Stomach (tissue), 9 donors: Measurements from ENCODE around the gene STRIP2. TPM values are rescaled to one million over a fixed set of nuclear protein-coding genes. Genes with fewer than 3 reads are reported as not detected.

Source experiments
- DNase-seq, 2 donors: peaks; one replicate each; pipeline versions ENCODE4 v3.0.0 to v3.0.0-alpha.2; 2013 to 2019
- H3K27ac ChIP-seq, 5 donors: fragments of 200-600 bp in 4 of 5; sonication (generic) in 4 of 5; one replicate each; pipeline ENCODE4 v1.5.1; 2013 to 2019; ENCODE audit warnings: mild to moderate bottlenecking in 1 of 5, moderate library complexity in 1 of 5
- H3K27me3 ChIP-seq, 3 donors: fragments of 200-600 bp; sonication (generic); one replicate each; pipeline ENCODE4 v1.5.1; 2017 to 2019; ENCODE audit warnings: mixed run types in 1 of 3
- H3K36me3 ChIP-seq, 4 donors: fragments of 200-600 bp; sonication (generic); 1 replicate in 3 of 4; 2 replicates in 1 of 4; pipeline ENCODE4 v1.5.1; 2016 to 2019
- H3K4me1 ChIP-seq, 4 donors: fragments of 200-600 bp; sonication (generic); one replicate each; pipeline ENCODE4 v1.5.1; 2016 to 2019
- H3K4me3 ChIP-seq, 4 donors: fragments of 200-600 bp; sonication (generic) in 3 of 4; one replicate each; pipeline ENCODE4 v1.5.1; 2016 to 2019; ENCODE audit warnings: mild to moderate bottlenecking in 1 of 4
- H3K9me3 ChIP-seq, 4 donors: fragments of 200-600 bp; sonication (generic); one replicate each; pipeline ENCODE4 v1.5.1; 2016 to 2019
- EP300 ChIP-seq: sonication (generic); formaldehyde crosslinking; IDR thresholded peaks from one replicate; pipeline ENCODE4 v1.6.1; 2017; ENCODE audit warnings: antibody characterized with exemption
- POLR2A ChIP-seq, 4 donors: fragments of 450-650 bp; IDR thresholded peaks; one replicate each; pipeline ENCODE4 v1.6.1; 2016; ENCODE audit warnings: antibody characterized with exemption in 4 of 4, control low read depth in 2 of 4, mild to moderate bottlenecking in 1 of 4, moderate library complexity in 1 of 4
- POLR2AphosphoS5 ChIP-seq, 3 donors: sonication (generic); formaldehyde crosslinking; IDR thresholded peaks; one replicate each; pipeline ENCODE4 v1.6.1; 2016; ENCODE audit warnings: antibody characterized with exemption in 3 of 3
- WGBS, 5 donors: extraction: QIAGEN DNeasy Blood & Tissue Kit in 3 of 5; methylation state at CpG; one replicate each; pipeline versions ENCODE4 v1.1.5 to v1.1.7; 2013 to 2018; 5-methylcytosine and 5-hydroxymethylcytosine counted together
- intact Hi-C: fragments of 100-400 bp; cut with DNase I; formaldehyde crosslinking; loops from one replicate; pipeline ENCODE4 v1.15.1; 2023; ENCODE audit warnings: low total_unique reads
- polyA plus RNA-seq, 3 donors: library from polyadenylated mRNA; stranded (reverse); fragments of 200-250 nt; gene quantifications; one replicate each; pipeline ENCODE4 v1.2.3, GENCODE V29; 2013
- total RNA-seq, 5 donors: library from RNA; depleted of rRNA; stranded (reverse); fragments of >200 nt; gene quantifications; one replicate each; pipeline versions ENCODE4 v1.1.0 to v1.2.3, GENCODE V29; 2014 to 2016
- TF ChIP-seq, protein P1 (sequence below), 7 experiments: fragments of 450-650 bp in 4 of 7; fragments of 200-600 bp in 3 of 7; sonication (generic) in 3 of 7; IDR thresholded peaks; one replicate each; pipeline ENCODE4 v1.5.1; 2016 to 2019; ENCODE audit warnings: antibody characterized with exemption in 7 of 7, control low read depth in 2 of 7, mild to moderate bottlenecking in 1 of 7
- donor health status: healthy with polysubstance abuse.
- donor health status: Bipolar disorder and iron deficiency.
- donor health status: healthy.

STRIP2 gene
- total and polyA plus RNA-seq, 8 donors, result 0.56 to 2.0 (median 0.98) TPM; not detected in 3

DNA sequence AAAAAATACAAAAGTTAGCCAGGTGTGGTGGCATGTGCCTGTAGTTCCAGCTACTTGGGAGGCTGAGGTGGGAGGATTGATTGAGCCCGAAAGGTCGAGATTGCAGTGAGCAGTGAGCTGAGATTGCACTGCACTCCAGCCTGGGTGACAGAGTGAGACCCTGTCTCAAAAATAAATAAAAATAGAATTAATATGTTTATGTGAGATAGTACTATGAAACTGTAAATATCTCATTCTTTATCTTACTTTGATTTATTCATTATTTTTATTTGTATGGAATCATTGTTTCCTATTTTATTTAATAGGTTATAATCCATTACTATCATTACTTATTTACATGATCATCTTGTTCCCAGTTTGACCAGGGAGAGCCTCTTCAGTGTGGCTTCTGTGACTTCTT is 41.0 kb upstream of the STRIP2 start:
- Histone ChIP-seq H3K4me1 (no peaks in the 10 kb centered on the region), H3K27me3 (no peaks in the 10 kb centered on the region), H3K36me3 (peaks cover 0 to 69% (median 65%) of the 10 kb centered on the region in 4 donors), H3K9me3 (no peaks in the 10 kb centered on the region), H3K4me3 (no peak overlapping the region), H3K27ac (no peak overlapping the region)
- no peak for DNase-seq
- intact Hi-C loops, result no loop called here
- TF ChIP-seq, protein P1, sequence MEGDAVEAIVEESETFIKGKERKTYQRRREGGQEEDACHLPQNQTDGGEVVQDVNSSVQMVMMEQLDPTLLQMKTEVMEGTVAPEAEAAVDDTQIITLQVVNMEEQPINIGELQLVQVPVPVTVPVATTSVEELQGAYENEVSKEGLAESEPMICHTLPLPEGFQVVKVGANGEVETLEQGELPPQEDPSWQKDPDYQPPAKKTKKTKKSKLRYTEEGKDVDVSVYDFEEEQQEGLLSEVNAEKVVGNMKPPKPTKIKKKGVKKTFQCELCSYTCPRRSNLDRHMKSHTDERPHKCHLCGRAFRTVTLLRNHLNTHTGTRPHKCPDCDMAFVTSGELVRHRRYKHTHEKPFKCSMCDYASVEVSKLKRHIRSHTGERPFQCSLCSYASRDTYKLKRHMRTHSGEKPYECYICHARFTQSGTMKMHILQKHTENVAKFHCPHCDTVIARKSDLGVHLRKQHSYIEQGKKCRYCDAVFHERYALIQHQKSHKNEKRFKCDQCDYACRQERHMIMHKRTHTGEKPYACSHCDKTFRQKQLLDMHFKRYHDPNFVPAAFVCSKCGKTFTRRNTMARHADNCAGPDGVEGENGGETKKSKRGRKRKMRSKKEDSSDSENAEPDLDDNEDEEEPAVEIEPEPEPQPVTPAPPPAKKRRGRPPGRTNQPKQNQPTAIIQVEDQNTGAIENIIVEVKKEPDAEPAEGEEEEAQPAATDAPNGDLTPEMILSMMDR (IDR thresholded peaks at IDR 0.05), result no peak
- TF ChIP-seq EP300 (no peak), POLR2AphosphoS5 (IDR thresholded peaks at IDR 0.05) (no peak), POLR2A (IDR thresholded peaks at IDR 0.05) (no peak)
- 97 to 98% (median 98%) methylated on average over 2 of the region's 2 CpGs for WGBS, 5 donors

DNA sequence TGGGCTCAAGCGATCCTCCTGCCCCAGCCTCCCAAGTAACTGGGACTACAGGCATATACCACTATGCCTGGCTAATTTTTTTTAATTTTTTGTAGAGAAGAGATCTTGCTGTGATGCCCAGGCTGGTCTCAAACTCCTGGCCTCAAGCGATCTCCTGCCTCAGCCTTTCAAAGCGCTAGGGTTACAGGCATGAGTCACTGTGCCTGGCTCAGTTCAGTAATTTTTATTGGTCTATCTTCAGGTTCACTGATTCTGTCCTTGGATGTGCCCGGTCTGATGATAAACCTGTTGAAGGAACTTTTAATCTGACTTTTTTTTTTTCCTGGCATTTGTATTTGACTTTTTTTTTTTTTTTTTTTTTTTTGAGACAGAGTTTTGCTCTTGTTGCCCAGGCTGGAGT is 40.1 kb upstream of the STRIP2 start:
- no peak for DNase-seq
- H3K36me3 ChIP-seq, result peaks cover 0 to 65% (median 64%) of the 10 kb centered on the region in 4 donors
- TF ChIP-seq, protein P1 (IDR thresholded peaks at IDR 0.05), result no peak
- TF ChIP-seq POLR2A (IDR thresholded peaks at IDR 0.05) (no peak), POLR2AphosphoS5 (IDR thresholded peaks at IDR 0.05) (no peak), EP300 (no peak)
- H3K27me3 ChIP-seq, result no peaks in the 10 kb centered on the region
- no peak overlapping the region for H3K27ac ChIP-seq
- intact Hi-C loops, result no loop called here
- H3K9me3 ChIP-seq, result no peaks in the 10 kb centered on the region
- H3K4me3 ChIP-seq, result no peak overlapping the region
- WGBS, 5 donors, result 87 to 96% (median 93%) methylated on average over 4 of the region's 4 CpGs
- no peaks in the 10 kb centered on the region for H3K4me1 ChIP-seq

DNA sequence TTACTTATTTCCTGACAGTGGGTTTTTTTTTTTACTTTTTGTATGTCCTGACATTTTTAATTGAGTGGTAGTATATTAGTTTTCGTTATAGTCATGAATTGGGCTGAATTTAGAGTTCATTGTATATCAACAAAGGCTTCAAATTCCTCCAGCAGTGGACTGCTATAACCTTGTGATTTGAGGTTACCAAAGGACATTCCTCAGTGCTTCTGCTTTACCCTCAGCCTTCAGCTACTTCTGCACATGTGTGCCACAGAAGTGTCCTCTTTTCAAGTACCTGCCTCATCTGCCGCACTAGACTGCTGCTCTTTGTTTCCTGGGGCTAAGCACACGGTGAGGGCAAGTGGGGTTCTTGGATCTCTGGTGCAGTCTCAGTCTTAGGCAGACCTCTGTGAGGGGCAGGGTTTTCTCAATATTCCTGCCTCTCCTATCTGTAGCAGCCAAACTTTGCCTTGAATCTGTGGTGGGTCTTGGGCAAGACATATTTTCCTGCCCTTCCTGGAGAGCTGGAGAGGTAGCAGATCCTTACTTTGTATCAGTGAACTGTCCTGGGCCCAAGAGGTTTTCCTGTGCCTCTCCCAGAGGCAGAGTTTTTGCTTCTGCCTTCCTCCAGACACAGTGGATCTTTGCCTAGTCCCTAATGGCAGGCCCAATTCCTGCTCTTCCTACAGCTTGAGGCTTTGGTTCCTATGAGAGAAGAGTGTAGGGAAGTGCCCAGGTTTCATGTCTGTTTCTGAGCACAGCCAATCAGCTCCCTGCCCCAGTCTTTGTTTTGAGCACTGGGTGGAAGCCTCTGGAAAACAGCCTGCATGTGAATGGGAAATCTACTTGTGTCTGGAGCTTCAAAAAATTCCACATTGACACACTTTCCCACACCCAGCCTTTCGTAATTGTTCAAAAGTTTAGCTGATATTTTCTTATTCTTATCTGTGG is 39.0 kb upstream of the STRIP2 start:
- Histone ChIP-seq H3K4me1 (no peaks in the 10 kb centered on the region), H3K9me3 (no peaks in the 10 kb centered on the region), H3K27ac (no peak overlapping the region), H3K36me3 (peaks cover 0 to 62% (median 60%) of the 10 kb centered on the region in 4 donors), H3K27me3 (no peaks in the 10 kb centered on the region), H3K4me3 (no peak overlapping the region)
- WGBS, 5 donors, result 88 to 91% (median 90%) methylated on average over 4 of the region's 4 CpGs
- intact Hi-C loops, result no loop called here
- TF ChIP-seq POLR2A (IDR thresholded peaks at IDR 0.05) (no peak), EP300 (no peak), POLR2AphosphoS5 (IDR thresholded peaks at IDR 0.05) (no peak)
- TF ChIP-seq, protein P1 (IDR thresholded peaks at IDR 0.05), result no peak
- DNase-seq, result no peak

DNA sequence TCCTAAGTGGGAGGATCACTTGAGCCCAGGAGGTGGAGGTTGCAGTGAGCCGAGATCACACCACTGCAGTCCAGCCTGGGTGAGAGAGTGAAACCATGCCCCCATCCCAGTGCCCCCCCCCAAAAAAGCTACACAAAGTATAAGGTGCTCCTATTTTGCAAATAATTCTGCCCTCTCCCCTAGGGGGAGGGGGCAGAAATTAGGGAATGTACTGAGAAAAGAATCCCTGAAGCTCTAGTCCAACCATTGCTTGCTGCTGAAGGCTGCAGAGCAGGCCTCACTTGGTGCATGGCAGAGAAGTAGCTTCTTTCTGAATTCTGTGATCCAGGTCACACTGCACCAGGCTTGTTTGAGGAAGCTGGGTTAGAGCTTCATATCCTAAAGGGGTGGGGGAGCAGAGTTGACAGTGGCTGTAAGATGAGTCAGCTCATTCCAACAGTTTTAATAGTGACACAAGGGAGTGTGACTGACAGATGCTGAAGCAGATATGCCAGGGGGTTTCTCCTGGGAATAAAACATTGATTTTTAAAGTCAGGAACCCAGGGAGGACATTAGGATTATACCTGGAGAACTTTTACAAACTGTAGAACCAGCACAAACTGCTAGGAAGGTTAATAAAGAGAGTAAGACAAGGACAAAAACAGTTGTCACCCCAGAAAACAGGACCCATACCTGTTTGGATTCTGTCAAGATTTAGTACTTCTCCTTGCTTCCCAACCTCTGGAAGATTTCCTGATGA is 32.8 kb upstream of the STRIP2 start:
- Histone ChIP-seq H3K9me3 (no peaks in the 10 kb centered on the region), H3K27ac (no peak overlapping the region), H3K36me3 (peaks cover 6 to 87% (median 80%) of the 10 kb centered on the region in 4 donors), H3K27me3 (no peaks in the 10 kb centered on the region), H3K4me3 (no peak overlapping the region), H3K4me1 (no peaks in the 10 kb centered on the region)
- intact Hi-C loops, result no loop called here
- 88 to 100% (median 95%) methylated on average over 1 of the region's 1 CpG for WGBS, 5 donors
- TF ChIP-seq POLR2A (IDR thresholded peaks at IDR 0.05) (no peak), EP300 (no peak), POLR2AphosphoS5 (IDR thresholded peaks at IDR 0.05) (no peak)
- TF ChIP-seq, protein P1 (IDR thresholded peaks at IDR 0.05), result no peak
- peak in 1 of 2 donors; percentile 10 for DNase-seq
